HEK293 (cell line): ENCODE results near the gene NRF1.

ENCODE experiments used
- CTCF ChIA-PET: fragments of 350-600 bp; formaldehyde crosslinking; extraction: SDS; loops from one replicate; lab custom pipeline; 2021; ENCODE audit warnings: antibody characterized with exemption; lab: Yijun Ruan, JAX
- POLR2A ChIA-PET: fragments of 300-600 bp; formaldehyde crosslinking; extraction: SDS; loops from one replicate; lab custom pipeline; 2020; ENCODE audit warnings: antibody characterized with exemption, inconsistent platforms; lab: Yijun Ruan, JAX
- H3K27ac ChIP-seq: fragments of 200-500 bp; sonication (Bioruptor generic); 2 replicates; pipeline ENCODE4 v1.5.1; 2014; ENCODE audit warnings: low read depth, low read length, control low read depth, inconsistent platforms; ENCODE audit errors: extremely low read depth
- H3K36me3 ChIP-seq, 2 experiments: fragments of 200-500 bp in 1 of 2; sonication (Bioruptor generic) in 1 of 2; 1 replicate in 1 of 2; 2 replicates in 1 of 2; pipeline ENCODE4 v1.5.1; 2014 to 2017; ENCODE audit warnings: inconsistent platforms in 2 of 2, low read length in 2 of 2; ENCODE audit not compliant: control insufficient read depth in 2 of 2, insufficient read depth in 1 of 2
- H3K4me1 ChIP-seq: fragments of 200-500 bp; sonication (Bioruptor generic); 2 replicates; pipeline ENCODE4 v1.5.1; 2014; ENCODE audit warnings: mild to moderate bottlenecking, low read length, inconsistent platforms; ENCODE audit not compliant: control insufficient read depth, insufficient read depth
- H3K4me3 ChIP-seq: 2 replicates; pipeline ENCODE4 v1.5.1; 2011; ENCODE audit warnings: low read depth, mild to moderate bottlenecking, control low read depth, low read length, moderate library complexity
- H3K9me3 ChIP-seq: fragments of 200-500 bp; sonication (Bioruptor generic); 2 replicates; pipeline ENCODE4 v1.5.1; 2014; ENCODE audit warnings: low read depth, low read length, inconsistent platforms; ENCODE audit not compliant: control insufficient read depth, insufficient read depth
- FEZF1 ChIP-seq: fragments of 450-650 bp; formaldehyde crosslinking; IDR thresholded peaks from 2 replicates; pipeline ENCODE4 v1.5.1; 2016; ENCODE audit warnings: missing biosample characterization, missing genetic modification characterization
- GFI1B ChIP-seq: fragments of 450-650 bp; formaldehyde crosslinking; IDR thresholded peaks from 2 replicates; pipeline ENCODE4 v1.5.1; 2016; ENCODE audit warnings: missing biosample characterization, missing genetic modification characterization
- HIC1 ChIP-seq: fragments of 450-650 bp; formaldehyde crosslinking; IDR thresholded peaks from 2 replicates; pipeline ENCODE4 v1.5.1; 2016; ENCODE audit warnings: missing biosample characterization, missing genetic modification characterization
- HOXD13 ChIP-seq: sonication (generic); formaldehyde crosslinking; IDR thresholded peaks from 2 replicates; pipeline ENCODE4 v1.8.0; 2022; ENCODE audit warnings: missing genetic modification reagents, borderline replicate concordance
- PBX3 ChIP-seq: sonication (generic); formaldehyde crosslinking; IDR thresholded peaks from 2 replicates; pipeline ENCODE4 v1.8.1; 2022; ENCODE audit warnings: mild to moderate bottlenecking, moderate library complexity, missing genetic modification reagents
- ZBTB17 ChIP-seq: fragments of 450-650 bp; formaldehyde crosslinking; IDR thresholded peaks from 2 replicates; pipeline ENCODE4 v1.5.1; 2016; ENCODE audit warnings: missing biosample characterization, missing genetic modification characterization
- ZBTB48 ChIP-seq: fragments of 450-650 bp; formaldehyde crosslinking; IDR thresholded peaks from 2 replicates; pipeline ENCODE4 v1.5.1; 2016; ENCODE audit warnings: missing biosample characterization, missing genetic modification characterization
- ZNF114 ChIP-seq: fragments of 450-650 bp; formaldehyde crosslinking; IDR thresholded peaks from 2 replicates; pipeline ENCODE4 v1.5.0; 2017; ENCODE audit warnings: missing biosample characterization, missing genetic modification characterization
- ZNF138 ChIP-seq: fragments of 450-650 bp; formaldehyde crosslinking; IDR thresholded peaks from 2 replicates; pipeline ENCODE4 v1.5.1; 2016; ENCODE audit warnings: missing biosample characterization, missing genetic modification characterization, borderline replicate concordance
- ZNF146 ChIP-seq: fragments of 450-650 bp; formaldehyde crosslinking; IDR thresholded peaks from 2 replicates; pipeline ENCODE4 v1.5.1; 2016; ENCODE audit warnings: missing biosample characterization, missing genetic modification characterization
- ZNF280D ChIP-seq: fragments of 450-650 bp; formaldehyde crosslinking; IDR thresholded peaks from 2 replicates; pipeline ENCODE4 v1.5.1; 2016; ENCODE audit warnings: missing biosample characterization, missing genetic modification characterization
- ZNF311 ChIP-seq: fragments of 450-650 bp; formaldehyde crosslinking; IDR thresholded peaks from 2 replicates; pipeline ENCODE4 v1.5.1; 2017; ENCODE audit warnings: missing biosample characterization, missing genetic modification characterization, borderline replicate concordance
- ZNF350 ChIP-seq: fragments of 450-650 bp; formaldehyde crosslinking; IDR thresholded peaks from 2 replicates; pipeline ENCODE4 v1.5.0; 2017; ENCODE audit warnings: missing biosample characterization, mild to moderate bottlenecking, missing genetic modification characterization
- ZNF394 ChIP-seq: fragments of 450-650 bp; formaldehyde crosslinking; IDR thresholded peaks from 2 replicates; pipeline ENCODE4 v1.5.1; 2016; ENCODE audit warnings: missing biosample characterization, missing genetic modification characterization, mild to moderate bottlenecking, moderate library complexity, borderline replicate concordance
- ZNF449 ChIP-seq: fragments of 450-650 bp; formaldehyde crosslinking; IDR thresholded peaks from 2 replicates; pipeline ENCODE4 v1.5.1; 2017; ENCODE audit warnings: missing biosample characterization, mild to moderate bottlenecking, missing genetic modification characterization, moderate library complexity
- ZNF48 ChIP-seq: fragments of 450-650 bp; formaldehyde crosslinking; IDR thresholded peaks from 2 replicates; pipeline ENCODE4 v1.5.1; 2016; ENCODE audit warnings: missing biosample characterization, missing genetic modification characterization
- ZNF518A ChIP-seq: fragments of 450-650 bp; formaldehyde crosslinking; conservative IDR thresholded peaks from 2 replicates; pipeline ENCODE4 v1.5.1; 2016; ENCODE audit warnings: low read depth, missing biosample characterization, missing genetic modification characterization
- ZNF558 ChIP-seq: fragments of 450-650 bp; formaldehyde crosslinking; IDR thresholded peaks from 2 replicates; pipeline ENCODE4 v1.5.1; 2016; ENCODE audit warnings: missing biosample characterization, missing genetic modification characterization
- ZNF561 ChIP-seq: fragments of 450-650 bp; IDR thresholded peaks from 2 replicates; pipeline ENCODE4 v1.5.1; 2018; ENCODE audit warnings: missing biosample characterization, missing genetic modification characterization, borderline replicate concordance
- ZNF580 ChIP-seq: fragments of 450-650 bp; formaldehyde crosslinking; IDR thresholded peaks from 2 replicates; pipeline ENCODE4 v1.5.1; 2016; ENCODE audit warnings: missing biosample characterization, missing genetic modification characterization
- ZNF623 ChIP-seq: fragments of 450-650 bp; formaldehyde crosslinking; IDR thresholded peaks from 2 replicates; pipeline ENCODE4 v1.5.1; 2016; ENCODE audit warnings: missing biosample characterization, missing genetic modification characterization

The NRF1 gene

GRCh38 chr7:129714514-129715063 lies 103.1 kb downstream of the NRF1 start:
- ChIA-PET POLR2A (no interaction called here), CTCF (no interaction called here)
- H3K27ac ChIP-seq: no peak overlapping the region
- H3K4me1 ChIP-seq: no peaks in the 10 kb centered on the region
- no peak overlapping the region for H3K4me3 ChIP-seq
- no peaks in the 10 kb centered on the region for H3K9me3 ChIP-seq
- H3K36me3 ChIP-seq: peaks cover 19 to 77% of the 10 kb centered on the region in 2 experiments
- TF ChIP-seq ZNF449 (tag by site-specific recombination) (no peak), ZNF561 (tag by site-specific recombination) (no peak), ZNF48 (tag by site-specific recombination) (no peak), HOXD13 (CRISPR knock-in tag) (no peak), ZNF350 (tag by site-specific recombination) (no peak), ZNF311 (no peak), ZNF518A (tag by site-specific recombination) (no peak), ZNF623 (tag by site-specific recombination) (no peak), ZNF146 (no peak), ZNF138 (tag by site-specific recombination) (no peak), ZNF580 (tag by site-specific recombination) (no peak), GFI1B (tag by site-specific recombination) (no peak), ZBTB48 (tag by site-specific recombination) (no peak)

- Histone ChIP-seq H3K9me3 (no peaks in the 10 kb centered on the region), H3K27ac (no peak overlapping the region), H3K36me3 (peaks cover 21 to 57% of the 10 kb centered on the region in 2 experiments), H3K4me3 (no peak overlapping the region), H3K4me1 (no peaks in the 10 kb centered on the region)
- CTCF ChIA-PET: no interaction called here
- POLR2A ChIA-PET: no interaction called here
- TF ChIP-seq ZBTB17: no peak
- TF ChIP-seq ZNF138 (tag by site-specific recombination): no peak
- no peak for TF ChIP-seq ZNF558
- TF ChIP-seq ZNF114 (tag by site-specific recombination): no peak
- no peak for TF ChIP-seq PBX3
- TF ChIP-seq ZNF394 (tag by site-specific recombination): no peak
- TF ChIP-seq FEZF1: no peak
- no peak for TF ChIP-seq ZNF280D (tag by site-specific recombination)
- no peak for TF ChIP-seq HIC1 (tag by site-specific recombination)
Measured at GRCh38 chr7:129719980-129720732, 108.6 kb downstream of the NRF1 start.
